GM13977 (cell line): Measurements from ENCODE around the gene CCNG2.

Source experiments
- DNase-seq: peaks from one replicate; pipeline ENCODE4 v3.0.0; 2012; ENCODE audit warnings: low spot score
- CTCF ChIP-seq: IDR thresholded peaks from 2 replicates; pipeline ENCODE4 v1.5.1; 2012; ENCODE audit warnings: mild to moderate bottlenecking, control low read depth; ENCODE audit not compliant: insufficient read depth; ENCODE audit errors: extremely low read depth, missing control alignments
- in situ Hi-C: fragments of 300-500 bp; cut with MboI; formaldehyde crosslinking; loops from one replicate; pipeline ENCODE4 v1.12.0; 2022; ENCODE audit warnings: low sequenced_read_pairs, low pct_unique_long_range_greater_than_20kb, mixed read lengths, inconsistent platforms; ENCODE audit not compliant: unreplicated experiment

CCNG2 gene

GRCh38 chr4:77172336-77172735 lies 15.3 kb downstream of the CCNG2 start:
- in situ Hi-C loops: no loop called here
- TF ChIP-seq CTCF: no peak

GRCh38 chr4:77174426-77174825 lies 17.4 kb downstream of the CCNG2 start:
- no peak for DNase-seq
- TF ChIP-seq CTCF: no peak
- in situ Hi-C loops: no loop called here

More at GRCh38 chr4:77172336-77172735, 15.3 kb downstream of the CCNG2 start:
- DNase-seq: no peak

DNA sequence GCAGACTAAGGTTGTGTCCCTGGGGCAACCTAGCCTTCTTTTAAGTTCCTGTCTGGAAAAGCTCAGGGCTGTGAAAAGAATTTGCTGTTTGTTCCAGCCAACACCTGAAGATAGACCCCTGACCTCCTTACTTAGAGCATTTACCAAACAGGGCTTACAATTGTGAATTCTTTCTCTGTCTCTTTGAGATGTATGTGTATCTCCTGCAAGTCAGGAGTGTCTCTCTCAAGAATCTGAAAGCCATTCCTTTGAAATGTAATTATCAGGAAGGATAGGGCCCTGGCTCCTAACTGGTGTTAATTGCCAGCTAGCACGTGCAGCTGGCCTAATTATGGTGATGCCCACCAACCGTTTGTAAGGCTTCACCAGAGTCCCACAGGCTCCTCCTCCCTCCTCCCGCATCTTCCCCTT lies 18.2 kb downstream of the CCNG2 start:
- in situ Hi-C loops: no loop called here
- TF ChIP-seq CTCF: no peak
- DNase-seq: no peak

DNA sequence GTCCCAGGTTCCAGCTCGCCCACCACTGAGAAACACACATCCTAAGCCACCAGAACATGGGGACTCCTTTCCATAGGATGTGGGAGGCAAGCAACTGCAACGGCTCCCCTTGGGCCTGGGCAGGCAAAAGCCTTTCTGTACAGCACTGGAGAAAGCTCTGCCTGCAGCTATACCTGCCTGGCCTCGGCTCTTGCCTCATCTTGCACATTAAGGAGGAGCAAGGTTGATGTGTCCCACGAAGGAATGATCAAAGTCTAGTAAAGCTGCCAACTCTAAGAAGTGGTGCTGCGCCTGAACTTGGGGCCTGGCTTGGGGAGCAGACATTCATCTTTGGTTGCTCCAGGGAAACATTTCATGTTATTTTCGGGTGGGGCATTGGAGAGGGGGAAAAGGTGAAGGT lies 19.6 kb downstream of the CCNG2 start:
- in situ Hi-C loops: no loop called here
- TF ChIP-seq CTCF: no peak
- no peak for DNase-seq

GRCh38 chr4:77177199-77177598 lies 20.2 kb downstream of the CCNG2 start:
- no peak for TF ChIP-seq CTCF
- in situ Hi-C loops: no loop called here
- DNase-seq: no peak

- in situ Hi-C loops: no loop called here
- no peak for DNase-seq
- no peak for TF ChIP-seq CTCF
Observed at GRCh38 chr4:77178560-77178959, 21.6 kb downstream of the CCNG2 start.

GRCh38 chr4:77179519-77179918 lies 22.5 kb downstream of the CCNG2 start:
- in situ Hi-C loops: no loop called here
- no peak for DNase-seq
- TF ChIP-seq CTCF: no peak
